ENCODE results near the gene SMIM26.
A peak's percentile ranks its signal among the peaks of the same experiment; 100 is the strongest.
"Not testable (repeated sequence)": the region's sequence is repeated elsewhere in the genome, so short reads cannot be mapped to it uniquely, and the experiment has no call there.

Gene SMIM26

GRCh38 chr20:18566892-18567738 lies at the start of gene SMIM26:
Gene SMIM26 (plus strand): TSS chr20:18567432. CDS start chr20:18567479, 47 bp downstream.
- peak; percentile 69 for DNase-seq (ENCODE audit: low read depth)

DNA sequence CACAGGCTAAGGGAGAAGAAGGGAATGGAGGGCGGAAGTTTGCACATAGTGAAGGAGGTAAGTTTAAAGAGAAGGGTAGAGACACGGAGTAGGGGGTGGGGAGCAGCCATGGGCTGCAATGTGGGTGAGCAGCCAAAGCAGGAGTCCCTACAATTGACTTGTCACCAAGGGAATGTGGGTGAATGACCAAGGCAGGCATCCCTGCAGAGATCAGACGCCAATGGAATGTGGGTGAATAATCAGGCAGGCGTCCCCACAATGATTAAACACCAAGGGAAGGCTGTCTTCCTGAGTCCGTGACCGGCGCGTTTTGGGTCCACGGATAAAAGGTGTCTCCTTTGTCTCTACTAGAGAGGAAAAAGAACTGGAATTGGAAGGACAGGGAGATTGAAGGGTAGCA lies 45.2 kb upstream of the SMIM26 start:
- not testable (repeated sequence) for DNase-seq (ENCODE audit: low read depth)

- DNase-seq (ENCODE audit: low read depth) = no peak
These were observed 44.2 kb upstream of the SMIM26 start for GRCh38 chr20:18523066-18523465.

DNA sequence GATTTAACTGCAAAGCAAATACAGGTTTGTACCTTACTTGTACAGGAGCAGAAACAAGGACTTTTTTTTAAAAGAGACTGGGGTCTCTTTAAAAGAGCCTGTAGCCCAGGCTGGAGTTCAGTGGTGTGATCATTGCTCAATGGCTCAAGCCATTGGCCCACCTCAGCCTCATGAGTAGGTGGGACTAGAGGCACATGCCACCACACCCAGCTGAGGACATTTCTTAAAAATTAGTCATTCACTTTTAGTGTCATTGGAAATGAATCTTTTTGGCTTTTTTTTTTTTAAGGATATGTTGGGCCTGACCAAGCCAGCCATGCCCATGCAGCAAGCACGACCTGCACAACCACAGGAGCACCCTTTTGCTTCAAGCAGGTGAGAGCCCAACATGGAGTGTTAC lies 42.6 kb upstream of the SMIM26 start:
- peak; percentile 26 for DNase-seq (ENCODE audit: low read depth)

GRCh38 chr20:18526761-18527160 lies 40.5 kb upstream of the SMIM26 start:
- not testable (repeated sequence) for DNase-seq (ENCODE audit: low read depth)

DNA sequence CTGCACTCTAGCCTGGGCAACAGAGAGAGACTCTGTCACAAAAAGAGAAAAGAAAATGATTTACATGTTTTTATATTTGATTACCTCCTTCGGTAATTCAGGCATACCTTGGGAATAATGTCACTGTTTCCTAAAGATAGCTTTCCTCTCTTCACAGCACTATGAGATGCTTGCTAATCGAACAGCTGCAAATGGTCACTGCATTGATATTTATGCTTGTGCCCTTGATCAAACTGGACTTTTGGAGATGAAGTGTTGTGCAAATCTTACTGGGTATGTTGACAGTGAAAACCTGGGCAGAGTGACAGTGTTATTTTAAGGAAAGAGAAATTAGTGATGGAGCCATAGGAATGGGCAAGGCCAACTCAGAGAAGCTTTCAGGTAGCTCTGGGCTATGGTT lies 39.9 kb upstream of the SMIM26 start:
- no peak for DNase-seq (ENCODE audit: low read depth)

DNA sequence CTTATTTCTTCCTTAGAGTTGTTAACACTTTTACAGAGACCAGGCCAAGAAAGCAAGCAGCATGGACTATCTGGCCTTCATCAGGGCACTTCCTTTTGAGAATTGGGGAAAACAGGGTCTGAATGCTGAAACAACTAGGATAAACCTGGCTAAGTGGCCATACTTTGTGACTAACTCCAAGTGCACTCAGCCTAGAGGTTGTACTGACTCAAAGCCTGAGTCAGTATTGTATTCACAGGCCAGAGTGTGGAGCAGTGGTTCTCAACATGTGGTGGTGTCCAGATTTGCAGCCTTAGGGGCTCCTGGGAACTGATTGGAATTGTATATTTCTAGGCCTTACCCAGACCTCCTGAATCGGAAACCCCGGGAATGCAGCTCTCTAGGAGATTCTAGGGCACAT lies 39.4 kb upstream of the SMIM26 start:
- DNase-seq (ENCODE audit: low read depth) = no peak

GRCh38 chr20:18529041-18529440 lies 38.2 kb upstream of the SMIM26 start:
- DNase-seq (ENCODE audit: low read depth) = no peak

DNA sequence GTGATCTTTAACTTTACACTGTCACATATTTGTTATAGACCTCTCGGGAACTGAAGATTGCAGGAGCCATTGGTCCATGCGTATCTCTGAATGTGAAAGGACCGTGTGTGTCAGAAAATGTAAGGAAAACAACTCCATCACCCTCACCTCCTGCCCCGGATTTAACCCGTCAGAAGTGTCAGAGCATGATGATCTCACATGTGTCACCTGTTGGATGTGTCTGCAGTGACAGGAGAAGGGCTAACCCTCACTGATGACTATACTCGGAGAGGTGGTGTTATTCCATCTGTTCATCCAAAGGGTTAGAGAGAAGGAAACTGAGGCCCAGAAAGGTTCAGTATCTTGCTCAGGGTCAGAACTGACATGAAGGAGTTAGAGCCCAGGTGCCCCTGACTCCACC lies 34.6 kb upstream of the SMIM26 start:
- no peak for DNase-seq (ENCODE audit: low read depth)

GRCh38 chr20:18533491-18533890 lies 33.7 kb upstream of the SMIM26 start:
- DNase-seq (ENCODE audit: low read depth) = no peak

- no peak for DNase-seq (ENCODE audit: low read depth)
These were observed 33.1 kb upstream of the SMIM26 start for GRCh38 chr20:18533978-18534644.

DNA sequence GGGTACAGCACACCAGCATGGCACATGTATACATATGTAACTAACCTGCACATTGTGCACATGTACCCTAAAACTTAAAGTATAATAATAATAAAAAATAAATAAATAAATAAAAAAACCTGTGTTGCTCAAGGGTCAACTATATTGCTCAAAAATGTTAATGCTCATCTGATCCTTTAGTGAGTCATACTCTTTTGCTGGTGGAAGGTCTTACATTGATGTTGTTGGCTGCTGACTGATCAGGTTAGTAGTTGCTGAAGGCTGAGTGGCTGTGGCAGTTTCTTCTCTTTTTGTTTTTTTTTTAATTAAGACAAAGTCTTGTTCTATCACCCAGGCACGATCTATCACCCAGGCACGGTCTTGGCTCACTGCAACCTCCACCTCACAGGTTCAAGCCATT lies 29.6 kb upstream of the SMIM26 start:
- no peak for DNase-seq (ENCODE audit: low read depth)

DNA sequence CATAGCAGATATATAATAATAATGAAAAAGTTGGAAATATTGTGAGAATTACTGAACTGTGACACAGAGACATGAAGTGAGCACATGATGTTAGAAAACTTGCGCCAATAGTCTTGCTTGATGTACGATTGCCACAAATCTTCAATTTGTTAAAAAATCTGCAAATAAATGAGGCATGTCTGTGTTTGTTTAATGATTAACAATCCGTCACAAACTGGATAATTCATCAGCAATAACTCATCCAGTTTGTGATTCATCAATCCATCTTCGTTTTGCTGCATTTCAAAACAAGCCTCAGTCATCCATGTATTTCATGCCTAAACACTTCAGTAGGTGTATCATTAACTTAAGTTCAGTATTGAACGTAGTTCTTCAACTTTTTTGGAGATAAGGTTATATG lies 25.5 kb upstream of the SMIM26 start:
- DNase-seq (ENCODE audit: low read depth) = no peak

GRCh38 chr20:18543216-18543615 lies 24.0 kb upstream of the SMIM26 start:
- no peak for DNase-seq (ENCODE audit: low read depth)

DNA sequence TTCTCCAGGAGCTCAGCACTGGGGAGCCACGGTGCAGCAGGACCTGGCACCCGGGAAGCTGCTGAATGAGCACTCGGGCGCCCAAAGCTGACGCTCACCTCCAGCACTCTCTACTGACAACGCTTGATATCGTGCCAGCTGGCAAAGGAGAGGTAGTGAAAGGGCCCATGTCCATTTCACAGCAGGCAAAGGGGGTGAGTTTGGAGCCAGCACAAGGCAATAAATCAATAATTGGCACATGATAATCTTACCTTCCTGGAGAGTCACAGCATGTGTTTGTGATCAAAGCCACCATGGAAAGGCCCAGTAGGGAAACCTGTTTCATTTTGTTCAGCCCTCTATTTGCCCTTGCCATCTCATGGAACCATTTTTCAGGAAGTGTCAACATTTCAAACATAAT lies 23.3 kb upstream of the SMIM26 start:
- DNase-seq (ENCODE audit: low read depth) = no peak

GRCh38 chr20:18545566-18545965 lies 21.7 kb upstream of the SMIM26 start:
- no peak for DNase-seq (ENCODE audit: low read depth)

DNA sequence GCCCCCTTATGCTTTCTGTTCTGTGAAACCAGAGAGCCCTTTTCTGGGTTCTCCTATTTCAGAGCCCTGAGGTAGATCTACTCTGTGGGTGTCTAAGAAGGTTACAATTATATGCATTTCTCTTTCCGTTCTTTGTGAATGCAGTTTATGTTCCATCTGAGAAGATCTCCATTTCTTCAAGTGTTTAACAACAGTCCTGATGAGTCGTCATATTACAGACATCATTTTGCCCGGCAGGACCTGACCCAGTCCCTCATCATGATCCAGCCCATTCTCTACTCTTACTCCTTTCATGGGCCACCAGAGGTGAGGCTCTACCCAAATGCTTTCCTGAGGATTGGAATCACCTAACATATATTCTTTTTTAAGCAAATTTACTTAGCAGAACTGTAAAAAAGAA lies 18.8 kb upstream of the SMIM26 start:
- DNase-seq (ENCODE audit: low read depth) = no peak

DNA sequence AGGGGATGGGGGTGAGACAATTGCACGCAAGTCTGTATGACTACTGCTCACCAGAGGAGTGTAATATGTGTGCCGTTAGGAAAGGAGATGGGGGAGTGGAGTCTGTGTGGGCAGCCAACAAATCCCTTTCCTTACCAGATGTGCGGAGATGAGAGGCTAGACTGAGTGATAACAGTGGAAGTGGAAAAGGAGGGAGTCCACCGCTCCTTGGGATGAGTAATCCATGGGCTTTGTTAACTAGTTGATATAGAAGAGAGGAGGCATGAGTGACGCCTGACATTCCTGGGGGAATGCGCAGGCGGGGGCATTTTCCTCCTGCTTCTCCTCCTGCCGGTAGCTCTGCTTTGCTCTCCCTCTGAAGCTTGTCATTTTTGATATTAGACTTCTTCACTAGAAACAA lies 13.5 kb upstream of the SMIM26 start:
- DNase-seq (ENCODE audit: low read depth) = no peak

- no peak for DNase-seq (ENCODE audit: low read depth)
These were observed 483 bp downstream of the SMIM26 start for GRCh38 chr20:18567739-18568091.

GRCh38 chr20:18571009-18571408 lies 3.8 kb downstream of the SMIM26 start:
- DNase-seq (ENCODE audit: low read depth) = no peak

DNA sequence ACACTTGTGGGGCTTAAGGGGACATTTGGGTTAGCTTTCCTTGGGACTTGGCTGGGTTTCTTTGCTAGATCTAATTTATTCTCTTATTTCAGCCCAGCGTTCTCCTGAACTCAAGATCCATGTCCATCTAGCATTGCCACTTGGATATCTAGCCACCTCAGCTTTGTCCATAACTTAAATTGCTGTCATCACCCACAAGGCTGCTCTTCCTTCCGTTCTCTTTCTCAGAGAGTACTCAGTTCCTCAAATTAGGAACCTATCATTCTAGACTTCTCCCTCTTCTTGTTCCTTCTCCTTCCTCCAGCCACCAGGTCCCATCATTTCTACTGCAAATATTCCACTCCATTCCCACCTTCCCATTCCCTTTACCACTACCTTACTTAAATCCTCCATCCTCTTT lies 4.3 kb downstream of the SMIM26 start:
- DNase-seq (ENCODE audit: low read depth) = no peak

- DNase-seq (ENCODE audit: low read depth) = no peak
These were observed 10.7 kb downstream of the SMIM26 start for GRCh38 chr20:18577942-18578341.

GRCh38 chr20:18578581-18578980 lies 11.3 kb downstream of the SMIM26 start:
- no peak for DNase-seq (ENCODE audit: low read depth)

DNA sequence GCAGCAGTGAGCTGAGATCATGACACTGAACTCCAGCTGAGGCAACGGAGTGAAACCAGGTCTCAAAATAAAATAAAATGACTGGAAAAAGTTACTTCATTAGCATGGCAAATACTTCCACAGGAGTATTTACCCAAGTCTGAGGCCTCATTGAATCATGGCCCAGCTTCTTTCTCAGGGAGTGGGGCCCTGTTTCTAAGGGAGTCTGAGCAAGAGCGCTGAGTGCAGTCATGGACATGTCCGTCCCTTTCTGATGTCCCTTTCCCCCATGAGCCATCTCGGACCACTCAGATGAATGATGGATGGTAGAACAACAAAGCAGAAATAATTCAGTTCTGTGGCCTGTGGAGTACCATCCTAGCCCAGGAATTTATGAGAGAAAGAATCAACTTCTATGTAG lies 12.8 kb downstream of the SMIM26 start:
- DNase-seq (ENCODE audit: low read depth) = no peak

Data from GM04504 (cell line).